ENCODE results near the gene IFI6.
"Not testable (repeated sequence)": the region's sequence is repeated elsewhere in the genome, so short reads cannot be mapped to it uniquely, and the experiment has no call there.

The IFI6 gene

GRCh38 chr1:27628712-27629111 is 43.3 kb downstream of the IFI6 start:
- DNase-seq (ENCODE audit: low spot score), result no peak

- not testable (repeated sequence) for DNase-seq (ENCODE audit: low spot score)
These were observed 44.3 kb downstream of the IFI6 start for GRCh38 chr1:27627733-27628132.

DNA sequence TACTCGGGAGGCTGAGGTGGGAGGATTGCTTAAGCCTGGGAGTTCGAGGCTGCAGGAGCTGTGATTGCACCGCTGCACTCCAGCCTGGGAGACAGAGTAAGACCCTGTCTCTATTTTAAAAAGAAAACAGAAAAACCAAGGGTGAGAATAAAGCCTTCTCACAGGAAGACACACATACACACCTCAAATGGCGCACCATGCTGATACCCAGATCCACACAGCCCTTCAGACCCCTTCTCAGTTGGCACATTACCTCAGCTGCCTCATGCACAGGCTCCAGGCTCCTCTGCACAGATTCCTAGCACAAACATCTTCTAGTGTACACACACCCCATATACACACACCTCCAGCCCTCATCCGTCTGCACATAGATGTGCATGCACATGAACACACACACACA is 44.9 kb downstream of the IFI6 start:
- no peak for DNase-seq (ENCODE audit: low spot score)

GRCh38 chr1:27626031-27626935 is 45.7 kb downstream of the IFI6 start:
- DNase-seq (ENCODE audit: low spot score), result no peak

- DNase-seq (ENCODE audit: low spot score), result no peak
These were observed 47.4 kb downstream of the IFI6 start for GRCh38 chr1:27624467-27625178.

DNA sequence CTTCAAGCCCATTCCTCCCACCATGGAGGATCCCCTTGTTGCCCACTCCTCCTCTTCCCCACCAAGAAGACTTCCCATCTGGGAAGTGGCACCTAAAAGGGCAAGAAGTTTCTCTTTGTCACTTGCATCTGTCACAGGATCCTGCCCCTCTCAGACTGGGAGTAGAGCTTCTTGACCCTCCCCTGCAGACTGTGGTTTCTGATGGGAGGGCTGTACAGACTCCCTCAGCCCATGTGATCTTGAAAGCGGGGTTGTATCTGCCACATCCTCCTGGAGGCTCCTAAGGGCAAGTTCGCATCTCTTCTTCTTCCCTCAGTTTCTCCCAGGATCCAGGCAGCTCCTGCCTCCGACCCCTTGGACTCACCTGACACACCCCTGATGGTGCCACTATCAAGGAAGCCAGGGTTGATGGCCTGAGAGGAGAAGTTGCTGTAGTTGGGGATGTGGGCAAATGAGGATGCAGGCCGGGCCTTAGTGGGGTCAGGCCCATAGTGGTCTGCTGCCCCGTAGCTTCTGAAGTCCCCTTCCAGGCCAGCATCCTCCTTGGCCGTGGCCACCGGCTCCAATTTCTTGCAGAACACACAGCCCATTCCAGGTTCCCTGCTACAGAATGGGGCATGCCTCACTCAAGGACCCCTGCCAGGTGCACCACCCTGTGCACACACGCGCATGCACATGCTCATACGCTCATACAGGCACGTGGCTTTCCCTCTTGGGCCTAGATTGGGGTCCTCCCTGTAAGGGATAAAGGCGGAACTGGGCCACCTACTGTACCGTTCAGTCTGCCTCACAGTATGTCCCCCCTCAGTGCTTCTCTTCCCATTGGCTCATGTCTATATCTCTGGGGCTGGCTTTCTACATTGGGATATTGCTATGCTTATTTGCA is 48.4 kb downstream of the IFI6 start:
- no peak for DNase-seq (ENCODE audit: low spot score)

GRCh38 chr1:27622828-27623227 is 49.2 kb downstream of the IFI6 start:
- no peak for DNase-seq (ENCODE audit: low spot score)

DNA sequence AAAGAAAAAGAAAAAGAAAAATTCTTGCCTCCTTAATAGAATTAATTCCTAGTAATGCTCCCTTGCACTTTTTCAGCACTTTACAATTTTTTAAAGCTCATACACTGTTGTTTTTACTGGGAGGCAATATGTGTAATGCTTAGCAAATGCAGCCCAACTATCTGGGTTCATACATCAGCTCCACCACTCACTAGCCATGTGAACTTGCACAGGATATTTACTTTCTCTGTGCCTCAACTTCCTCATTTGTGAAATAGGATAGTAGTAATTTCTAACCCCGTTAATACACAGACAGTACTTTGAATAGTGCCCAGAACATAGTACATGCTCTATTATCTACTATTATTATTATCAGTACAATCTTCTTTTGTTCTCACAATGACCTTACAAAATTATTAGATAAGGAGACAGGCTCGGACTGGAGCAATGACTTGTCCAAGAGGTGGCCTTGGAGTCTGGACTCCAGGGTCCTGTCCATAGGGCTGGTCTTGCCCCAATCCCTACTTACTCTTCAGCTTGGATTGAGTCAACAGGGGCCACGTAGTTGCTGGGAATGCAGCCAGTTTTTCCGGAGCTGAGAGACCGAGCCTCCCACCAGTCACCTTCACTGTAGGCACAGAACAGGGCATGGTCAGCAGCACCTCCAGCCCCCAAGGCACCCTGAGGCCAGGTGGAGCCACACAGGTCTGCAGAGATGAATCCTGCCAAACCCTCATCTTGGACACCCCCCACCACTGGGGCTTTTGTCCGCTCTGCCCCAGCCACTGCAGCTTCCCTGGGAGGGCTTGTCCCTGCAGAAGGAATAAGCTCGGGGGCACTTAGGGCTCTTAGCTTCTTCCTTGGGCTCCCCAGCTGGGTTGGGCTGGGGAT is 50.7 kb downstream of the IFI6 start:
- DNase-seq (ENCODE audit: low spot score), result no peak

- DNase-seq (ENCODE audit: low spot score), result not testable (repeated sequence)
These were observed 52.1 kb downstream of the IFI6 start for GRCh38 chr1:27619782-27620438.

DNA sequence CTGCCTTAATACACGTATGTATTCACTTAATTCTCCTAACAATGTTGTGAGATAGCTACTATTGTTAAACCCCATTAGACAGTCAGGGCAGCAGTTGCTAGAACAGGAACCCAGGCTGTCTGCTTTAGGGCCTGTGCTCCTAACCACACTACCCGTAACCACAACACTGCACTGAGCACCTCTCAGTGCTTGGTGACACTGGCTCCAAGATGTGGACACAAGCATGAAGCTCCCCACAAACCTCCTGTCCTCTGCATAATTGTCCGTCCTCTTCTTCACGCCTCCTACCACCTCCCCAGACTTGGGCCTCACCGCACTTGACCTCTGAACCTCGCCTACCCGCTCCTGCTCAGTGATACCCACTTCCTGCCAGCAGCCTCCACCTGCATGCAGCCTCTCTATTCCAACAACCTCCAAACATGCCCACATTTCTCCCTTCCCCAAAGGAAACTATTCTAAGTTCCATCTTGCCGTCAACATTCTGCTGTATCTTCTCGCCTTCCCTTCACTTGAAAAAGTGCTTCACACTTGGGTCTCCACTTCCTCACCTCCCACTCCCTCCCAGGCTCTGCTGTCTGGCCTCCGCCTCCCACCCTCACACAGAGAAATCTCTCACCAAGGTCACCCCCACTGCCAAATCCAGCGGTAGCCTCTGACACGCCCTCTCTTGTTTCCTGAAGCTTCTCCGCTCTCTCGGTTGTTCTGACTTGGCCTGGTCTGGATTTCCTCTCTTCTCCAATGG is 53.5 kb downstream of the IFI6 start:
- DNase-seq (ENCODE audit: low spot score), result no peak

GRCh38 chr1:27617420-27617819 is 54.6 kb downstream of the IFI6 start:
- DNase-seq (ENCODE audit: low spot score), result no peak

- no peak for DNase-seq (ENCODE audit: low spot score)
These were observed 55.6 kb downstream of the IFI6 start for GRCh38 chr1:27616441-27616840.

Data from Ammon's horn (tissue), 1 donor.